NCI-H774 (cell line): ENCODE results near the gene U2SURP.

ENCODE experiments used
- DNase-seq: peaks from one replicate; lab custom pipeline; 2025; lab: John Stamatoyannopoulos, UW

U2SURP gene

GRCh38 chr3:143101792-143102381 lies 100.5 kb downstream of the U2SURP start:
- DNase-seq, result no peak

- DNase-seq, result no peak
These were observed 102.3 kb downstream of the U2SURP start for GRCh38 chr3:143103652-143104051.

- DNase-seq, result no peak
These were observed 103.8 kb downstream of the U2SURP start for GRCh38 chr3:143105170-143105569.

- DNase-seq, result no peak
These were observed 108.5 kb downstream of the U2SURP start for GRCh38 chr3:143109861-143110260.
